ENCODE results near the gene DCST1. TPM values are rescaled to one million over a fixed set of nuclear protein-coding genes. Genes with fewer than 3 reads are reported as not detected.
"Not testable (repeated sequence)": the region's sequence is repeated elsewhere in the genome, so short reads cannot be mapped to it uniquely, and the experiment has no call there.

DCST1 gene
- total RNA-seq, 2 donors from 2014 or later: not detected

GRCh38 chr1:154994591-154994990, 39.0 kb upstream of the DCST1 start:
- no peaks in the 10 kb centered on the region for H3K4me1 ChIP-seq (ENCODE audit: control insufficient read depth, insufficient read depth, low read length)
- DNase-seq: no peak
- H3K27me3 ChIP-seq (ENCODE audit: control insufficient read depth, insufficient read depth, low read length, poor library complexity, severe bottlenecking): no peaks in the 10 kb centered on the region
- peaks cover 10% of the 10 kb centered on the region for H3K36me3 Mint-ChIP-seq (ENCODE audit: low read depth)
- no peak overlapping the region for H3K27ac ChIP-seq (ENCODE audit: low read depth, low read length)
- peaks cover 10% of the 10 kb centered on the region for H3K36me3 ChIP-seq (ENCODE audit: control insufficient read depth, insufficient read depth, low read length)
- no peak overlapping the region for H3K9ac ChIP-seq (ENCODE audit: extremely low read depth, low read length, poor library complexity, severe bottlenecking)
- H3K4me3 ChIP-seq (ENCODE audit: low read length): no peak overlapping the region
- 91 to 97% methylated on average over 1 to 3 of the region's 3 CpGs for WGBS, 2 experiments (ENCODE audit: insufficient coverage in 1 of 2, insufficient read length in 1 of 2)
- TF ChIP-seq, protein P1, sequence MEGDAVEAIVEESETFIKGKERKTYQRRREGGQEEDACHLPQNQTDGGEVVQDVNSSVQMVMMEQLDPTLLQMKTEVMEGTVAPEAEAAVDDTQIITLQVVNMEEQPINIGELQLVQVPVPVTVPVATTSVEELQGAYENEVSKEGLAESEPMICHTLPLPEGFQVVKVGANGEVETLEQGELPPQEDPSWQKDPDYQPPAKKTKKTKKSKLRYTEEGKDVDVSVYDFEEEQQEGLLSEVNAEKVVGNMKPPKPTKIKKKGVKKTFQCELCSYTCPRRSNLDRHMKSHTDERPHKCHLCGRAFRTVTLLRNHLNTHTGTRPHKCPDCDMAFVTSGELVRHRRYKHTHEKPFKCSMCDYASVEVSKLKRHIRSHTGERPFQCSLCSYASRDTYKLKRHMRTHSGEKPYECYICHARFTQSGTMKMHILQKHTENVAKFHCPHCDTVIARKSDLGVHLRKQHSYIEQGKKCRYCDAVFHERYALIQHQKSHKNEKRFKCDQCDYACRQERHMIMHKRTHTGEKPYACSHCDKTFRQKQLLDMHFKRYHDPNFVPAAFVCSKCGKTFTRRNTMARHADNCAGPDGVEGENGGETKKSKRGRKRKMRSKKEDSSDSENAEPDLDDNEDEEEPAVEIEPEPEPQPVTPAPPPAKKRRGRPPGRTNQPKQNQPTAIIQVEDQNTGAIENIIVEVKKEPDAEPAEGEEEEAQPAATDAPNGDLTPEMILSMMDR (conservative IDR thresholded peaks at IDR 0.05): no peak
- H3K27ac Mint-ChIP-seq: peak overlapping the region; percentile 33
- H3K9me3 ChIP-seq (ENCODE audit: control insufficient read depth, low read length): no peaks in the 10 kb centered on the region
- no peak overlapping the region for H3K4me3 Mint-ChIP-seq
- no peaks in the 10 kb centered on the region for H3K9me3 Mint-ChIP-seq
- H3K4me1 Mint-ChIP-seq: peaks cover 7% of the 10 kb centered on the region
- H3K27me3 Mint-ChIP-seq (ENCODE audit: insufficient read depth): peaks cover 6% of the 10 kb centered on the region

DNA sequence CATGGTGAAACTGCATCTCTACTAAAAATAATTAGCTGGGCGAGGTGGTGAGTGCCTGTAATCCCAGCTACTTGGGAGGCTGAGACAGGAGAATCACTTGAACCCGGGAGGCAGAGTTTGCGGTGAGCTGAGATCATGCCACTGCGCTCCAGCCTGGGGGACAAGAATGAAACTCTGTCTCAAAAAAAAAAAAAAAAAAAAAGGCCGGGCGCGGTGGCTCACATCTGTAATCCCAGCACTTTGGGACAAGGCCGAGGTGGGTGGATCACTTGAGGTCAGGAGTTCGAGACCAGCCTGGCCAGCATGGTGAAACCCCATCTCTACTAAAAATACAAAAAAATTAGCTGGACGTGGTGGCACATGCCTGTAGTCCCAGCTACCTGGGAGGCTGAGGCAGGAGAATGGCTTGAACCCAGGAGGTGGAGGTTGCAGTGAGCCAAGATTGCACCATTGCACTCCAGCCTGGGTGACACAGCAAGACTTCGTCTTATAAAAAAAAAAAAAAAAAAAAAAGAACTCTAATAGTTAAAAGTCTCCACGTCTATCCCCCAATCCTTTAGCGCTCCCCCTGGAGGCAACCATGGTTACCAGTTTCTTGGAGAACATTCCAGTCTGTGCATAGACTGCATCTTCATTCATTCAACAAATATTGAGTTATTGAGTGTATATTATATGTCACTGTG, 38.2 kb upstream of the DCST1 start:
- DNase-seq: peak; percentile 83

GRCh38 chr1:154996966-154997701, 36.5 kb upstream of the DCST1 start:
- H3K9me3 Mint-ChIP-seq: no peaks in the 10 kb centered on the region
- H3K27me3 Mint-ChIP-seq (ENCODE audit: insufficient read depth): peaks cover 6% of the 10 kb centered on the region
- Histone ChIP-seq H3K36me3 (ENCODE audit: control insufficient read depth, insufficient read depth, low read length) (no peaks in the 10 kb centered on the region), H3K9ac (ENCODE audit: extremely low read depth, low read length, poor library complexity, severe bottlenecking) (no peak overlapping the region), H3K4me1 (ENCODE audit: control insufficient read depth, insufficient read depth, low read length) (no peaks in the 10 kb centered on the region), H3K4me3 (ENCODE audit: low read length) (no peak overlapping the region), H3K9me3 (ENCODE audit: control insufficient read depth, low read length) (no peaks in the 10 kb centered on the region), H3K27me3 (ENCODE audit: control insufficient read depth, insufficient read depth, low read length, poor library complexity, severe bottlenecking) (no peaks in the 10 kb centered on the region), H3K27ac (ENCODE audit: low read depth, low read length) (no peak overlapping the region)
- no peaks in the 10 kb centered on the region for H3K36me3 Mint-ChIP-seq (ENCODE audit: low read depth)
- TF ChIP-seq, protein P1 (conservative IDR thresholded peaks at IDR 0.05): no peak
- DNase-seq: no peak
- no peak overlapping the region for H3K4me3 Mint-ChIP-seq
- WGBS, 2 experiments (ENCODE audit: insufficient coverage in 1 of 2, insufficient read length in 1 of 2): 87 to 94% methylated on average over 13 to 15 of the region's 15 CpGs
- no peak overlapping the region for H3K27ac Mint-ChIP-seq
- peaks cover 10% of the 10 kb centered on the region for H3K4me1 Mint-ChIP-seq

More for the DNA sequence above, 38.2 kb upstream of the DCST1 start:
- H3K4me3 Mint-ChIP-seq; H3K9me3 Mint-ChIP-seq; H3K4me1 Mint-ChIP-seq; H3K9me3 ChIP-seq (ENCODE audit: control insufficient read depth, low read length); H3K27ac ChIP-seq (ENCODE audit: low read depth, low read length); H3K4me1 ChIP-seq (ENCODE audit: control insufficient read depth, insufficient read depth, low read length); H3K4me3 ChIP-seq (ENCODE audit: low read length); H3K9ac ChIP-seq (ENCODE audit: extremely low read depth, low read length, poor library complexity, severe bottlenecking); H3K36me3 ChIP-seq (ENCODE audit: control insufficient read depth, insufficient read depth, low read length); H3K36me3 Mint-ChIP-seq (ENCODE audit: low read depth); H3K27me3 ChIP-seq (ENCODE audit: control insufficient read depth, insufficient read depth, low read length, poor library complexity, severe bottlenecking); H3K27me3 Mint-ChIP-seq (ENCODE audit: insufficient read depth); H3K27ac Mint-ChIP-seq: not testable (repeated sequence)
- 74 to 93% methylated on average over 3 to 10 of the region's 13 CpGs for WGBS, 2 experiments (ENCODE audit: insufficient coverage in 1 of 2, insufficient read length in 1 of 2)
- TF ChIP-seq, protein P1 (conservative IDR thresholded peaks at IDR 0.05): peak; percentile 68

Data from endodermal cell (in vitro differentiated cells).